HepG2 (cell line): ENCODE results near the gene SYNC. TPM values are rescaled to one million over a fixed set of nuclear protein-coding genes. Genes with fewer than 3 reads are reported as not detected.

ENCODE experiments used
- CBX5 ChIP-seq: sonication (generic); formaldehyde crosslinking; IDR thresholded peaks from 2 replicates; pipeline ENCODE4 v1.4.0; 2020; ENCODE audit warnings: missing genetic modification reagents, borderline replicate concordance
- CSRNP1 ChIP-seq: sonication (generic); formaldehyde crosslinking; IDR thresholded peaks from 2 replicates; pipeline ENCODE4 v1.8.1; 2023; ENCODE audit warnings: mild to moderate bottlenecking, missing genetic modification reagents
- ERF ChIP-seq: IDR thresholded peaks from 2 replicates; pipeline ENCODE4 v1.6.1; 2018; ENCODE audit warnings: missing biosample characterization, missing genetic modification reagents
- GTF3A ChIP-seq: sonication (generic); formaldehyde crosslinking; conservative IDR thresholded peaks from 2 replicates; pipeline ENCODE4 v1.4.0; 2020; ENCODE audit warnings: mild to moderate bottlenecking, missing genetic modification reagents
- IRF2 ChIP-seq: IDR thresholded peaks from 2 replicates; pipeline ENCODE4 v1.6.1; 2018; ENCODE audit warnings: missing genetic modification reagents, missing compliant biosample characterization
- MEIS1 ChIP-seq: sonication (generic); formaldehyde crosslinking; IDR thresholded peaks from 2 replicates; pipeline ENCODE4 v1.9.0; 2021; ENCODE audit warnings: mild to moderate bottlenecking, missing genetic modification reagents, moderate library complexity, borderline replicate concordance
- MIER2 ChIP-seq: IDR thresholded peaks from 2 replicates; pipeline ENCODE4 v1.6.1; 2016; ENCODE audit warnings: missing biosample characterization, missing genetic modification reagents
- SAP130 ChIP-seq: IDR thresholded peaks from 2 replicates; pipeline ENCODE4 v1.6.1; 2016; ENCODE audit warnings: low read depth
- SOX13 ChIP-seq, 3 experiments: fragments of 450-650 bp in 1 of 3; sonication (generic) in 1 of 3; formaldehyde crosslinking in 1 of 3; IDR thresholded peaks in 2 of 3; conservative IDR thresholded peaks in 1 of 3; 2 replicates each; pipeline versions ENCODE4 v1.5.0 to v1.6.1; 2016 to 2020; ENCODE audit warnings: antibody characterized with exemption in 1 of 3, mild to moderate bottlenecking in 1 of 3, missing compliant biosample characterization in 1 of 3, missing genetic modification reagents in 1 of 3, moderate library complexity in 1 of 3
- STAG1 ChIP-seq: sonication (generic); formaldehyde crosslinking; IDR thresholded peaks from 2 replicates; pipeline ENCODE4 v1.4.0; 2020; ENCODE audit warnings: missing genetic modification reagents
- TCF7L2 ChIP-seq: IDR thresholded peaks from 2 replicates; pipeline ENCODE4 v1.6.1; 2011; ENCODE audit warnings: mild to moderate bottlenecking, low read depth, low read length, moderate library complexity
- TIGD3 ChIP-seq: sonication (generic); formaldehyde crosslinking; IDR thresholded peaks from 2 replicates; pipeline ENCODE4 v1.5.1; 2020; ENCODE audit warnings: mild to moderate bottlenecking, missing genetic modification reagents, borderline replicate concordance
- TOE1 ChIP-seq: sonication (generic); formaldehyde crosslinking; IDR thresholded peaks from 2 replicates; pipeline ENCODE4 v1.4.0; 2020; ENCODE audit warnings: mild to moderate bottlenecking, missing genetic modification reagents
- ZNF24 ChIP-seq: fragments of 450-650 bp; IDR thresholded peaks from 2 replicates; pipeline ENCODE4 v1.6.1; 2017; ENCODE audit warnings: antibody characterized with exemption, mild to moderate bottlenecking
- ZNF343 ChIP-seq: sonication (generic); formaldehyde crosslinking; IDR thresholded peaks from 2 replicates; pipeline ENCODE4 v1.4.0; 2020; ENCODE audit warnings: mild to moderate bottlenecking, missing genetic modification reagents
- ZNF383 ChIP-seq: sonication (generic); formaldehyde crosslinking; IDR thresholded peaks from 2 replicates; pipeline ENCODE4 v1.4.0; 2020; ENCODE audit warnings: missing genetic modification reagents, mild to moderate bottlenecking, borderline replicate concordance
- ZNF44 ChIP-seq: sonication (generic); formaldehyde crosslinking; IDR thresholded peaks from 2 replicates; pipeline ENCODE4 v1.5.1; 2020; ENCODE audit warnings: mild to moderate bottlenecking, missing genetic modification reagents
- ZNF781 ChIP-seq: sonication (generic); formaldehyde crosslinking; IDR thresholded peaks from 2 replicates; pipeline ENCODE4 v1.5.1; 2020; ENCODE audit warnings: borderline replicate concordance, mild to moderate bottlenecking, missing genetic modification reagents; ENCODE audit errors: not compliant biosample characterization
- ZSCAN21 ChIP-seq: sonication (generic); formaldehyde crosslinking; IDR thresholded peaks from 2 replicates; pipeline ENCODE4 v1.8.0; 2022; ENCODE audit warnings: mild to moderate bottlenecking, missing genetic modification reagents, moderate library complexity, borderline replicate concordance
- polyA plus RNA-seq, 8 experiments: library from polyadenylated mRNA; depleted of rRNA in 3 of 8; stranded (reverse) in 7 of 8; unstranded in 1 of 8; fragments of >200 nt; fragmentation: Illumina TruSeq in 4 of 8; extraction: Trizol in 4 of 8; gene quantifications; 2 replicates each; pipeline versions ENCODE4 v1.2.1 to v1.2.3, GENCODE V29; 2011 to 2016; ENCODE audit warnings: low read depth in 4 of 8, missing spikeins in 1 of 8, mixed read lengths in 1 of 8; ENCODE audit not compliant: insufficient read depth in 1 of 8
- total RNA-seq, 5 experiments: library from RNA; depleted of rRNA; stranded (reverse); fragments of >200 nt; fragmentation: Illumina TruSeq; extraction: Trizol; gene quantifications; 2 replicates each; pipeline ENCODE4 v1.2.3, GENCODE V29; 2016; ENCODE audit warnings: low read depth in 1 of 5
- TF ChIP-seq, protein P1 (sequence below): sonication (generic); formaldehyde crosslinking; IDR thresholded peaks from 2 replicates; pipeline ENCODE4 v1.4.0; 2020; ENCODE audit warnings: mild to moderate bottlenecking, missing genetic modification reagents, borderline replicate concordance
- TF ChIP-seq, protein P2 (sequence below): sonication (generic); formaldehyde crosslinking; conservative IDR thresholded peaks from 2 replicates; pipeline ENCODE4 v1.4.0; 2020; ENCODE audit warnings: mild to moderate bottlenecking, missing genetic modification reagents, moderate library complexity

Gene SYNC
- total and polyA plus RNA-seq, 2 of the 13 experiments (the other 11 are each of a cell fraction or from before 2014, with no cell fraction given), result 2.4 to 5.4 TPM

- TF ChIP-seq, protein P1, sequence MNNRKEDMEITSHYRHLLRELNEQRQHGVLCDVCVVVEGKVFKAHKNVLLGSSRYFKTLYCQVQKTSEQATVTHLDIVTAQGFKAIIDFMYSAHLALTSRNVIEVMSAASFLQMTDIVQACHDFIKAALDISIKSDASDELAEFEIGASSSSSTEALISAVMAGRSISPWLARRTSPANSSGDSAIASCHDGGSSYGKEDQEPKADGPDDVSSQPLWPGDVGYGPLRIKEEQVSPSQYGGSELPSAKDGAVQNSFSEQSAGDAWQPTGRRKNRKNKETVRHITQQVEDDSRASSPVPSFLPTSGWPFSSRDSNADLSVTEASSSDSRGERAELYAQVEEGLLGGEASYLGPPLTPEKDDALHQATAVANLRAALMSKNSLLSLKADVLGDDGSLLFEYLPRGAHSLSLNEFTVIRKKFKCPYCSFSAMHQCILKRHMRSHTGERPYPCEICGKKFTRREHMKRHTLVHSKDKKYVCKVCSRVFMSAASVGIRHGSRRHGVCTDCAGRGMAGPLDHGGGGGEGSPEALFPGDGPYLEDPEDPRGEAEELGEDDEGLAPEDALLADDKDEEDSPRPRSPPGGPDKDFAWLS (CRISPR knock-in tag), result no peak
- TF ChIP-seq IRF2, result no peak
- no peak for TF ChIP-seq SOX13 (IDR thresholded peaks at IDR 0.05)
- TF ChIP-seq SOX13 (CRISPR knock-in tag; conservative IDR thresholded peaks at IDR 0.05 in 1 of 2, IDR thresholded peaks at IDR 0.05 in 1 of 2), result peak in 1 of 2 experiments; percentile 7; a peak in 1 of 4 replicates
- TF ChIP-seq ZNF44 (CRISPR knock-in tag), result no peak
- no peak for TF ChIP-seq TOE1
- TF ChIP-seq, protein P2, sequence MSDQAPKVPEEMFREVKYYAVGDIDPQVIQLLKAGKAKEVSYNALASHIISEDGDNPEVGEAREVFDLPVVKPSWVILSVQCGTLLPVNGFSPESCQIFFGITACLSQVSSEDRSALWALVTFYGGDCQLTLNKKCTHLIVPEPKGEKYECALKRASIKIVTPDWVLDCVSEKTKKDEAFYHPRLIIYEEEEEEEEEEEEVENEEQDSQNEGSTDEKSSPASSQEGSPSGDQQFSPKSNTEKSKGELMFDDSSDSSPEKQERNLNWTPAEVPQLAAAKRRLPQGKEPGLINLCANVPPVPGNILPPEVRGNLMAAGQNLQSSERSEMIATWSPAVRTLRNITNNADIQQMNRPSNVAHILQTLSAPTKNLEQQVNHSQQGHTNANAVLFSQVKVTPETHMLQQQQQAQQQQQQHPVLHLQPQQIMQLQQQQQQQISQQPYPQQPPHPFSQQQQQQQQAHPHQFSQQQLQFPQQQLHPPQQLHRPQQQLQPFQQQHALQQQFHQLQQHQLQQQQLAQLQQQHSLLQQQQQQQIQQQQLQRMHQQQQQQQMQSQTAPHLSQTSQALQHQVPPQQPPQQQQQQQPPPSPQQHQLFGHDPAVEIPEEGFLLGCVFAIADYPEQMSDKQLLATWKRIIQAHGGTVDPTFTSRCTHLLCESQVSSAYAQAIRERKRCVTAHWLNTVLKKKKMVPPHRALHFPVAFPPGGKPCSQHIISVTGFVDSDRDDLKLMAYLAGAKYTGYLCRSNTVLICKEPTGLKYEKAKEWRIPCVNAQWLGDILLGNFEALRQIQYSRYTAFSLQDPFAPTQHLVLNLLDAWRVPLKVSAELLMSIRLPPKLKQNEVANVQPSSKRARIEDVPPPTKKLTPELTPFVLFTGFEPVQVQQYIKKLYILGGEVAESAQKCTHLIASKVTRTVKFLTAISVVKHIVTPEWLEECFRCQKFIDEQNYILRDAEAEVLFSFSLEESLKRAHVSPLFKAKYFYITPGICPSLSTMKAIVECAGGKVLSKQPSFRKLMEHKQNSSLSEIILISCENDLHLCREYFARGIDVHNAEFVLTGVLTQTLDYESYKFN (CRISPR knock-in tag), result peak; percentile 37; the same call in 1 of the 2 replicates
- no peak for TF ChIP-seq MEIS1 (CRISPR knock-in tag)
- no peak for TF ChIP-seq ZNF24
- TF ChIP-seq ZSCAN21 (CRISPR knock-in tag), result no peak
- TF ChIP-seq TIGD3, result 0 out of 2 replicates have a peak, but pooled peaks have one; percentile 43
- TF ChIP-seq STAG1 (CRISPR knock-in tag), result no peak
- TF ChIP-seq GTF3A (CRISPR knock-in tag), result no peak
- TF ChIP-seq CSRNP1 (CRISPR knock-in tag), result no peak
- no peak for TF ChIP-seq ZNF383
- no peak for TF ChIP-seq TCF7L2
- no peak for TF ChIP-seq ZNF781 (CRISPR knock-in tag)
- TF ChIP-seq MIER2, result no peak
- peak; percentile 56; the same call in 1 of the 2 replicates for TF ChIP-seq CBX5 (CRISPR knock-in tag)
- TF ChIP-seq ZNF343, result no peak
- TF ChIP-seq SAP130 (CRISPR knock-in tag), result peak; percentile 72
- TF ChIP-seq ERF (CRISPR knock-in tag), result no peak
These were observed 39.8 kb upstream of the SYNC start (continued) for GRCh38 chr1:32742199-32742947.
